LHCN-M2 (cell line): ENCODE data around the gene TMEM132D. TPM values are rescaled to one million over a fixed set of nuclear protein-coding genes. Genes with fewer than 3 reads are reported as not detected.
"Not testable (repeated sequence)": the region's sequence is repeated elsewhere in the genome, so short reads cannot be mapped to it uniquely, and the experiment has no call there.

ENCODE experiments used
- DNase-seq: peaks from one replicate; pipeline ENCODE4 v3.0.0-alpha.2; 2012; ENCODE audit warnings: low read depth
- total RNA-seq: library from RNA; depleted of rRNA; stranded (reverse); fragments of >200 nt; gene quantifications from 2 replicates; pipeline ENCODE4 v1.2.3, GENCODE V29; 2014

The TMEM132D gene
- total RNA-seq, 1 experiment from 2014 or later = not detected

DNA sequence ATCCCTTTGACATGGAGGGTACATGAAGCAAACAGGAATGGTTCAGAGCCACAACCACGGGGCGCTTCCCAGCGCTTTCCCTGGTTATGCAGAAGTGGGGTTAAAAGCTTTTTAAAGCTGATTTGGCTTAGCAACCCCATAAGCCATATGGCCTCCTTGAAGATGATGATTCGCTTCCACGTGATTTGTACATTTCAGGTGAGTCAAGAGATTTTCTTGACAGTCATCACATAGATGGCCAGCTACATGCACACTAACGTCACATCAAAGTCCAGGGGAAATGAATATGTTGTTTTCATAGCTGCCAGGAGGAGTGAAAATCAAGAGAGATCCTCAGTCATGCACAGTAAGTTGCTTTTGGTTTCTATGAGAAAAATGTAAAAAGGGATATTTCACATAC is 309.7 kb downstream of the TMEM132D start:
- DNase-seq = no peak

GRCh38 chr12:129592449-129592848 is 311.4 kb downstream of the TMEM132D start:
- DNase-seq = no peak

DNA sequence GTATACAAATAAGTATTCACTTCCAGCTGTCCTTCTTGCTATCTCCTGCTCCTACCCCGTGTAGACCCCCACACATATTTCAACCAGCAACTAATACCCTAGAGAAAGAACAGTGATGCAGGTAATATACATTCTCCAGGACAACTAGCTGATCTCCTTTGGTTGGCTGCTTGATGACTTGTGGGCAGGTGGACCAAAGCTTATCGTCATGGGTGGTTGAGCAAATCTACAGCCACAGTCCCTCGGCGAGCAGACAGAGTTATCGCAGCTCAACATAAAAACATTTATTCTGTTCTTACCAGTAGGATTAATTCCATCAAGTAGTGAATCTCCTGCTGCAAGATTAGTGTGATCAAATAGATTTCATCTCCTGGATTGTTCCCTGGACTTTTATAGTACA is 314.3 kb downstream of the TMEM132D start:
- DNase-seq = no peak

DNA sequence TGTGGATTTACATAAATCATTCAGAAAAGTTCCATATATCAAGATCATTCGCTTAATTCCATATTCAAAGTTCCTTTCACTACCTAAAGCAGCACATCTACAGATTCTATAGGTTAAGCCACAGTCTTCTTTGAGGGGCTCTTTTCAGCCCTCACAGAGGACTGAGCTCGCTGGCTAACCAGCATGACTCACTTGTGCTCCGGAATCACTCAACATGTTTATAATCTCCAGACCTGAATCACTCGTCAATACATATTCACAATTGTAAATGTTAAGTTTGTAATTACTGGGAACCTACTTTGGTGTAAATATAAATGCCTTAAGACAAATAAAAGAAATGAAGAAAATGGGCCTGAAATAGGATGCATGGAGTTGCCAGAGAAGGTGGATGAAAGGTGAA is 315.7 kb downstream of the TMEM132D start:
- no peak for DNase-seq

- no peak for DNase-seq
Observed at GRCh38 chr12:129585296-129585695, 318.5 kb downstream of the TMEM132D start.

- no peak for DNase-seq
Observed at GRCh38 chr12:129579879-129580278, 323.9 kb downstream of the TMEM132D start.

- no peak for DNase-seq
Observed at GRCh38 chr12:129571901-129572494, 331.8 kb downstream of the TMEM132D start.

GRCh38 chr12:129570796-129571400 is 332.9 kb downstream of the TMEM132D start:
- no peak for DNase-seq

- no peak for DNase-seq
Observed at GRCh38 chr12:129566800-129567199, 337.0 kb downstream of the TMEM132D start.

GRCh38 chr12:129564768-129565167 is 339.1 kb downstream of the TMEM132D start:
- no peak for DNase-seq

- DNase-seq = no peak
Observed at GRCh38 chr12:129563266-129563665, 340.6 kb downstream of the TMEM132D start.

DNA sequence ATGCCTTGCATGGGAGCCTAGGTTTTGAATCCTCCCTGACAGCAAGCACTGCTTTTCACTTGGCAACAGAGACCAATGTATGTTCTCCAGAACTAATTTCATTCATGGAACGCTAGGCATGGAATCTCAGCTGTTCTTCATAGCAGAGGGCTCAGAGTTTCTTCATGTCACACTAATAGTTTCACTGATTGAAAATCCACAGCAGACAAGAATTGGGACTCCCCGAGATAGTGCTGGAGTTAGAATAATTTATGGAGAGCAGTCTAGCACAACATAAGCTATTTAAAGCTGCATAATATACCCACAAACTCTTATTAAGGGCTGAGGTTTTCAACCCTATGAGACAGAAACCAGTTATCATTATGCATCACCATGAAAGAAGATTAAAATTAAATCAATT is 342.5 kb downstream of the TMEM132D start:
- DNase-seq = no peak

DNA sequence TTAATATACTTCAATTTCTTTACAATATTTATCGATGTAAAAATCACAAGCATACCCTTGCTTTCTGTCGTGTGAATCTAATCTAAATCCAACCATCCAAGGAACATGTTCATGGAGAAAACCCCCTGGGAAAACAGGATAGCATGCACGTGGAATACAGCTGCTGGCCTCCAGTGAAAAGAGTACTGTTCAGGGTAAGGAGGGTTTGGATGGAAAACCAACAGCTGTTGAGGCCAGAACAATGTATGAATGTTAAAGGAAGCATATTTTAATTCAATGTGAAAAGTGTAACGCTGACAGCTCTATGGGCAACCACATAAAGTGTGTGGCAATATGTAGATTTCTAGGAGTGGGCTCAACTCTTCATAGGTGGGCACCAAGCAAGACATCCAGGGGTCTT is 344.0 kb downstream of the TMEM132D start:
- no peak for DNase-seq

- DNase-seq = no peak
Observed at GRCh38 chr12:129558036-129558435, 345.8 kb downstream of the TMEM132D start.

DNA sequence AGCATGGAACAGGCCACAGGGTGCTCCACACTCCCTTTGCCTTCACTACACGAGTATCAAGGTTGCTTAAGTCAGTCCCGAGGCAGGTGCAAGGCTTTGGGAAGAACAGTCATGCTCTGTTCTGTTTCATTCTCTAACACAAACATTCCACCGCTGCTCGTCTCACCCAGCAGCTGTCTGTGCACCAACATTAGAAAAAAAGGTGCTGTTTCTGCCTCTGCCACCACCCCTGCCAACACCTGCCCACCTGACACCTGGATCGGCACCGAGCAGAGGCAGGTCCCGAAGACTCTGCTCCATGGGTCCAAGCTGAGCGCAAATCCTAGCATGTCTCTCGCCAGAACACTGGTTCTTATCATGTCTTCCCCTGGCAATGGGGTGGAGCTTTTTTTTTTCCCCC is 347.7 kb downstream of the TMEM132D start:
- DNase-seq = no peak

GRCh38 chr12:129552996-129553750 is 350.7 kb downstream of the TMEM132D start:
- DNase-seq = no peak

DNA sequence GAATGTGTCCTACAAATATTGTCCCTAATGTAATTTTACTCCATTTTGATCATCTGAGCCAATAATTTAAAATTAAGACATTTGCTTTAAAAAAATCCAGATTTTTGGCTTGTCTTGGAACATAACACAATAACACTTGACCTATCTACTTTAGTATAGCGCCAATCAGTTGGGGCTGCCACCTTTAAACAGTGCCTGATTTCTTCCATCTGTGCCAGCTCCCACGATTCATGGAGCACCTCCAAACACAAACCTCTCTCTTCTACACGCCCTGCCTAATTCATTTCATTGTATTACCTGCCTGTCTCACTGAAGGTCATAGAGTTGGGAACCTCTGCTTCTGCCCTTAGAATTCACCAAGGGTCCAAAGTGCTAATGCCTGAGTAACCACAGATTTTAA is 352.4 kb downstream of the TMEM132D start:
- DNase-seq = no peak

- no peak for DNase-seq
Observed at GRCh38 chr12:129550353-129550752, 353.5 kb downstream of the TMEM132D start.

DNA sequence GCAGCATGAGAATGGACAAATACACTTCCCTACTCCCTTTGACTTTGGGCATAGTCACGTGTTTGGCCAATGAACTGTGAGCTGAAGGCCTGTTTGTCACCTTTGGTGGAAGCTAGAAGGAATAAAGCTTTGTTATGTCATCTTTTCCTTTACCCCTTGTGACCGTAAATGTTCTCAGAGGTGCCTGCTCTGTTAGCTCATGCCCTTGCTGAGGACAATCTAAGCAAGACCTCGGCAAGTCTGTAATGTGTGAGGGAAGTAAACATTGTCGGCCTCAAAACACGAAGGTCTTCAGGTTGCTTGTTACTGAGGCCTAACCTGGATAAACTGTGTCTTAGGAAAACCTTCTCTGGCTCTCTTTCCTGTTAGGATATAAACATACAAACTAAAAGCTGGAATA is 354.2 kb downstream of the TMEM132D start:
- DNase-seq = no peak

- not testable (repeated sequence) for DNase-seq
Observed at GRCh38 chr12:129549020-129549419, 354.8 kb downstream of the TMEM132D start.

DNA sequence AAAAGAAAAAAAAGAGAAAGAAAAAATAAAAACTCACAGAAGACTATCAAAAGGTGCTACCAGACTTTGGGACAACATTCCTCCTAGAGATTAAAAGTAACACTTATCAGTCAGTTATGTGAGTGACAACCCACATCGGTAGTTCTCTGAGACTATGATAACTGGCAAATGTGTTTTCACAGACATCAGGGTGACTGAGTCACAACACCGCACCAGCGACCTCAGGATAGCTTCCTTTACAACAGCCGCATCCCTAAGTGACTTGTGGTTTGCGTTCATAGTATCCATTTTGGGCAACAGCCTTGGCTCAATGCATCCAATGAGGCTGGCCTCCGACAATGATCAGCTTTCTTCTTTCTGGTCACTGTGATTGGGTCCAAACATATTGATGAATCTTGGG is 359.1 kb downstream of the TMEM132D start:
- DNase-seq = no peak

DNA sequence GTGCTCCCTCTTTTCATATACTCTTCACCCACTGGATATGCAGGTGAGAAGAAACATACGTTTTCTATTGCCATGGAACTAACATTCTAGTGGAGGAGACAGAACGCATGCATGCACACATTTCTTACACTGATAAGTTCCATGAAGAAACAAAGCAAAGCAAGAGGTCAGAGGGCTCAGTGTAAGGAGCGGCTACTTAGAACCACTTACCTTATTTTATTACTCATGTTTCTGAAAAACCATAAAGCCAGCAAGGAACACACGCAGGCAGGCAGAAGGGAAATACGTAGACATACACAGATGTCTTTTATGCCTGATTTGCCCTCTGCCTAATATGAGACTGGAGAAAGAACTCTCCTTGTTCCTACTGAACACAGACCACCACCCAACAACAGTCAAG is 362.9 kb downstream of the TMEM132D start:
- DNase-seq = no peak

- no peak for DNase-seq
Observed at GRCh38 chr12:129540249-129540648, 363.6 kb downstream of the TMEM132D start.
